Psoas muscle (tissue), 8 donors: Measurements from ENCODE around the gene DHRS1. TPM values are rescaled to one million over a fixed set of nuclear protein-coding genes. Genes with fewer than 3 reads are reported as not detected.

ENCODE experiments used
- ATAC-seq, 4 donors: fragments of 200-7000 bp; cut with Tn5 transposase; one replicate each; pipeline ENCODE4 v1.9.1; 2020; ENCODE audit warnings: moderate library complexity in 3 of 4, mild to moderate bottlenecking in 2 of 4
- DNase-seq, 2 donors: peaks; one replicate each; pipeline ENCODE4 v3.0.0-alpha.2; 2020
- H3K27ac ChIP-seq: fragments of 200-600 bp; one replicate; pipeline ENCODE4 v1.8.0; 2022
- H3K27me3 ChIP-seq, 3 donors: fragments of 200-600 bp in 1 of 3; one replicate each; pipeline versions ENCODE4 v1.6.1 to v1.8.0; 2013 to 2022; ENCODE audit warnings: low read length in 2 of 3, mild to moderate bottlenecking in 2 of 3, moderate library complexity in 1 of 3; ENCODE audit not compliant: insufficient read depth in 3 of 3
- H3K36me3 ChIP-seq, 2 donors: fragments of 200-600 bp in 1 of 2; one replicate each; pipeline versions ENCODE4 v1.6.1 to v1.8.0; 2013 to 2022; ENCODE audit warnings: low read depth in 1 of 2, mild to moderate bottlenecking in 1 of 2, moderate library complexity in 1 of 2; ENCODE audit not compliant: insufficient read depth in 1 of 2
- H3K4me1 ChIP-seq: fragments of 200-600 bp; one replicate; pipeline ENCODE4 v1.8.0; 2022
- H3K4me3 ChIP-seq: fragments of 200-600 bp; one replicate; pipeline ENCODE4 v1.8.0; 2022; ENCODE audit warnings: mild to moderate bottlenecking
- H3K9me3 ChIP-seq: fragments of 200-600 bp; one replicate; pipeline ENCODE4 v1.8.0; 2022
- WGBS, 3 donors: extraction: QIAGEN DNeasy Blood & Tissue Kit; methylation state at CpG; one replicate each; pipeline versions ENCODE4 v1.1.6 to v1.1.7; 2013; 5-methylcytosine and 5-hydroxymethylcytosine counted together
- intact Hi-C, 2 donors: fragments of 100-400 bp; cut with DNase I; formaldehyde crosslinking; loops; one replicate each; pipeline versions ENCODE4 v1.11.0 to v1.14.2; 2022
- polyA plus RNA-seq, 3 donors: library from polyadenylated mRNA; stranded (reverse); fragments of 200-250 nt; gene quantifications; one replicate each; pipeline ENCODE4 v1.2.3, GENCODE V29; 2013
- total RNA-seq, 4 donors: library from RNA; stranded (reverse); fragmentation: NEBNext Ultra II Directional in 2 of 4; extraction: Animal tissue kit (Norgen Biotek cat#: 25700) in 2 of 4; gene quantifications; one replicate each; pipeline versions ENCODE4 v1.2.1 to v1.2.4, GENCODE V29; 2021 to 2023
- TF ChIP-seq, protein P1 (sequence below): fragments of 200-600 bp; IDR thresholded peaks from one replicate; pipeline ENCODE4 v1.8.0; 2022; ENCODE audit warnings: antibody characterized with exemption
- donor health status: healthy with polysubstance abuse.
- donor health status: DM: no; HTN: no; CAD: no; lungs with moderate emphysema.
- donor health status: Bipolar disorder and iron deficiency.
- donor health status: healthy.
- donor health status: DM: yes; HTN: yes; CAD: no.
- donor health status: DM: no; HTN: no; CAD: no.
- donor health status: DM: no; HTN: no; CAD: no.
- donor health status: DM: yes; HTN: yes; CAD: no.

The DHRS1 gene
- total and polyA plus RNA-seq, 7 donors, result 1.5 to 6.4 (median 3.1) TPM

DNA sequence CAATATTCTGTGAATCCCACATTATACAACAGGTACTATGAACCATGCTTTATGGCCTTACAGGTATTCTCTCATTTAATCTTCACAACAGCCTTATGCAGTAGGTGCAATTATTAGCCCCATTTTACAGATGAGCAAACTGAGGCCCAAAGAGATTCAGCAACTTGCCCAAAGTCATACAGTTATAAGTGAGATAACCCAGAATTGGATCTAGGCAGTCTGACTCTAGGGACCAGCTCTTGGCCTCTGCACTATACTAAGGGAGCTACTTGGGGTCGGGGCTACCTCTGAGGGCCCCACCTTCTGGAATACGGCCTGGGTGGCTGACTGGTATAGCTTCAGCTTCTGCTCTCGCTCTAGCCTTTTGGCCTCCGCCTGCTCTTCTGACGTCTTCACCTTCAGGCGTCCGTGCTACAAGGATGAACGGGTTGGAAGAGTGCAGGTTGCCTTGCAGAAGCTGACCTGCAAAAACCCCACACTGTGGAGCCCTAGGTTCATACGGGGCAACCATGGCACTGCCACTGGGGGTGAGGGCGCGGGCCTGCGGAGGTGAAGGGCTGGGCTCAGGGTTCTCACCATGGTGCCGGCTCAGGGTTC, 28.9 kb downstream of the DHRS1 start:
- WGBS, 3 donors, result 14 to 17% (median 16%) methylated on average over 13 of the region's 13 CpGs
- no peaks in the 10 kb centered on the region for H3K9me3 ChIP-seq
- peaks cover 8 to 43% of the 10 kb centered on the region in 2 donors for H3K36me3 ChIP-seq
- ATAC-seq (peak in 1 of 4 donors; percentile 34), DNase-seq (no peak)
- TF ChIP-seq, protein P1, sequence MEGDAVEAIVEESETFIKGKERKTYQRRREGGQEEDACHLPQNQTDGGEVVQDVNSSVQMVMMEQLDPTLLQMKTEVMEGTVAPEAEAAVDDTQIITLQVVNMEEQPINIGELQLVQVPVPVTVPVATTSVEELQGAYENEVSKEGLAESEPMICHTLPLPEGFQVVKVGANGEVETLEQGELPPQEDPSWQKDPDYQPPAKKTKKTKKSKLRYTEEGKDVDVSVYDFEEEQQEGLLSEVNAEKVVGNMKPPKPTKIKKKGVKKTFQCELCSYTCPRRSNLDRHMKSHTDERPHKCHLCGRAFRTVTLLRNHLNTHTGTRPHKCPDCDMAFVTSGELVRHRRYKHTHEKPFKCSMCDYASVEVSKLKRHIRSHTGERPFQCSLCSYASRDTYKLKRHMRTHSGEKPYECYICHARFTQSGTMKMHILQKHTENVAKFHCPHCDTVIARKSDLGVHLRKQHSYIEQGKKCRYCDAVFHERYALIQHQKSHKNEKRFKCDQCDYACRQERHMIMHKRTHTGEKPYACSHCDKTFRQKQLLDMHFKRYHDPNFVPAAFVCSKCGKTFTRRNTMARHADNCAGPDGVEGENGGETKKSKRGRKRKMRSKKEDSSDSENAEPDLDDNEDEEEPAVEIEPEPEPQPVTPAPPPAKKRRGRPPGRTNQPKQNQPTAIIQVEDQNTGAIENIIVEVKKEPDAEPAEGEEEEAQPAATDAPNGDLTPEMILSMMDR, result no peak
- no peaks in the 10 kb centered on the region for H3K27me3 ChIP-seq
- intact Hi-C loops, result loop anchor here in 1 of 2 donors (2.0 kb wide), 1 partner anchor 28 kb away; the partner anchor contains the start of gene TINF2
- peak overlapping the region; percentile 74 for H3K4me3 ChIP-seq
- H3K4me1 ChIP-seq, result no peaks in the 10 kb centered on the region
- H3K27ac ChIP-seq, result peak overlapping the region; percentile 92

DNA sequence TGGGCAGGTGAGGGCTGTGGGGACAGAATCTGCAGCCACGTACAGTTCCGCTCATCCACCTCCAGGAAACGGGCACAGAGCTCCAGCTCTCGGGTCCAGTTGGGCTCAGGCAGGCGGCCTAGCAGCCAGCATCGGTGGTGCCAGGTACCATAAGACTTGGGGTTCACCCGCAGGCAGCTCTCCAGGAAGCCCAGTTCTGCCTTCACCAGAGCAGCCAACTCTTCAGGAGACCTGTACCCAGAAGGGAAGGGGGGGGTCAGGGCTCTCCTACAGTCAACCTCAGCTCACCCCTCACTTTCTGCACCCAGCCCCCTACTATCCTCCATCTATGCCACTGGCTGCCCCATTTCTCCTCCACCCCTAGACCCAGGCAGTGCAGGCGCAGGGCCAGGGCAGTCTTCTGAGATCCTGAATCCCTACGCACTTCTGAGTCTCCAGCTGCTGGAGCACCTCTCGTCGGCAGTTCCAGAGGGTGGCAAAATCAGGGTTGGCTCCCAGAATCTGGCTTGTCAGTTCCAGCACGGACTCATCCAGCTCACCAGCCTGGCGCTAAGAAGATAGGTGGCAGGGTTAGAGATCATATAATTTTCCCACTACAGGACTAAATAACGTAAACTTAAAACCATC, 29.6 kb downstream of the DHRS1 start:
- peaks cover 8 to 47% of the 10 kb centered on the region in 2 donors for H3K36me3 ChIP-seq
- TF ChIP-seq, protein P1, result no peak

DNA sequence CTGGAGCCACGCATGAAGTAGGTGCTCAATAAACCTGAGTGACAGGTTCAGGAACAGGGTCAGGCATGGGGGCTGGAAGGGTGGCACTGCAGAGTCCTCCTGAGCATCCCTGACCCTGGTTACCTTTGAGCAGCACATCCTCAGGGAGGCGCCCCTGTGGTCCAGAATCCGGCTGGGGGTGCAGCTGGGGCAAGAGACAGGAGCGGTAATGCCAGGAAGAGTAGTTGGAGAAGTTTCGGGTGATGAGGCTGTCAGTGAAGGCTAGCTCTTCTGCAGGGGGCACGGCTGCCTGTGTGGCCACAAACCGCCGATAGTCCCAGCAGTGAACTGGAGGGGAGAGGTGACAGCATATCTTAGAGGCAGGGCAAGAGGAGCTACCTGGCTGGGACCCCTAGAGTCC, 30.2 kb downstream of the DHRS1 start:
- Histone ChIP-seq H3K27ac (no peak overlapping the region), H3K36me3 (peaks cover 8 to 47% of the 10 kb centered on the region in 2 donors), H3K4me1 (no peaks in the 10 kb centered on the region), H3K27me3 (no peaks in the 10 kb centered on the region), H3K4me3 (no peak overlapping the region), H3K9me3 (no peaks in the 10 kb centered on the region)
- DNase-seq, result no peak
- TF ChIP-seq, protein P1, result no peak
- no peak for ATAC-seq
- WGBS, 3 donors, result 89 to 94% (median 91%) methylated on average over 8 of the region's 8 CpGs
- intact Hi-C loops, result no loop called here

More for the DNA sequence above, 29.6 kb downstream of the DHRS1 start:
- Histone ChIP-seq H3K4me1 (no peaks in the 10 kb centered on the region), H3K9me3 (no peaks in the 10 kb centered on the region), H3K4me3 (no peak overlapping the region), H3K27me3 (no peaks in the 10 kb centered on the region), H3K27ac (no peak overlapping the region)
- DNase-seq, result no peak
- intact Hi-C loops, result loop anchor here in 1 of 2 donors (2.0 kb wide), 1 partner anchor 27 kb away; the partner anchor contains the start of gene TINF2
- no peak for ATAC-seq
- WGBS, 3 donors, result 90 to 93% (median 90%) methylated on average over 14 of the region's 14 CpGs

DNA sequence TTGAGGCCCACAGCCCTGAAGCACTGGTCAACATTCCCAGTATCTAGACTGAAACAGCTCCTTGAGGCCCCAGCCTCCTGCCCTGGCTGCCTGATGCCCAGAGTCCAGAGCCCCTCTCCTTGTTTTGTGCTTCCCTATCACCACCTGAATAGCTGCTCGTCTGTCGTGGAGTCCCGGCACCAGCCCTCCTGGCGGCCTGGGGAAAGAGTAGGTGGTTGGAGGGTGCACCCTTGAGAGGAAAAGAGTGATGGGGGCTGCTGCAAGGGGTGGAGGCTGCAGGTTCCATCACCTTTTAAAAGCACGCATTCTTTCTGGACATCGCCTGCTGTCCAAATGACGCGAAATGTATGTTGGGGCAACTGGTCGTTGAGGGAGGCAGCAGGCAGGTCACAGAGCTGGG, 31.4 kb downstream of the DHRS1 start:
- H3K4me1 ChIP-seq, result no peaks in the 10 kb centered on the region
- intact Hi-C loops, result no loop called here
- H3K27me3 ChIP-seq, result no peaks in the 10 kb centered on the region
- no peaks in the 10 kb centered on the region for H3K9me3 ChIP-seq
- no peak for ATAC-seq
- peaks cover 8 to 47% of the 10 kb centered on the region in 2 donors for H3K36me3 ChIP-seq
- DNase-seq, result no peak
- WGBS, 3 donors, result 85 to 93% (median 93%) methylated on average over 9 of the region's 9 CpGs
- H3K27ac ChIP-seq, result no peak overlapping the region
- TF ChIP-seq, protein P1, result no peak
- H3K4me3 ChIP-seq, result no peak overlapping the region
